Stimulated activated CD4-positive, alpha-beta T cell treated with anti-CD3 and anti-CD28 coated beads, Interleukin-4, amount 100 ng/mL, for 24 hours (primary cell): ENCODE data around the gene IL18RAP.
A peak's percentile ranks its signal among the peaks of the same experiment; 100 is the strongest.

ENCODE experiments used
- DNase-seq: peaks from one replicate; pipeline ENCODE4 v3.0.0-alpha.2; 2020

IL18RAP gene

GRCh38 chr2:102424754-102425153, 1.8 kb downstream of the IL18RAP start:
- no peak for DNase-seq

DNA sequence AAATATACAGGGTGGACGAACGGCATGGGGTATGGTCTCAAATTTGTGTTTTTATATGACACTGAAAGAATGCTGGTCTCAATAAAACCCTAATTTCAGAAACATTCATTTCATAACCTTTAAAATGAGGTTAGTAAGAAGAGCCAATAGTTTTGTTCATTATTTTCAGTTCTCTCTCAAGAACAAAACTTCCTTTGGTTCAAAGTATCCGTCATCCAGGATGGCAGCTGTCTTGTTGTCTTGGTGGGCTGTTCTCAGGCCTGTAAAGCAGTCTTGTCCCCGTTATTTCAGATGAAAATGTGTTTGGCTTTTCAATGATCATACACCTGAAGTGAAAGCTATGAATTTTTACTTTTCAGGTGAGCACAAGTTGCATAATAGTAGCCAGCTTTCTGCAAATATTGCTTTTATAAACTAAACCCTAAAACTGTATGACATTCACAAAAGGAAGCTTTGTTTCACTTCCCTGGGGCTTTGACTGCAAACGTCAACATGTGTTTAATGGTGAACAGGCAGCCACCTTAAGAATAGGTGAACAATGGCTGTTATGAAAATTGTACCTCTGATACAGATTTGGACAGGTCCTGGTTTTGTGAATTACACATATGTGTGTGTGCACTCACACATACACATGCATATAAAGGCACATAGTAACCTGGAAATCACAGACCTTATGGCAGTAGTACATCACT, 2.6 kb downstream of the IL18RAP start:
- DNase-seq, result no peak

DNA sequence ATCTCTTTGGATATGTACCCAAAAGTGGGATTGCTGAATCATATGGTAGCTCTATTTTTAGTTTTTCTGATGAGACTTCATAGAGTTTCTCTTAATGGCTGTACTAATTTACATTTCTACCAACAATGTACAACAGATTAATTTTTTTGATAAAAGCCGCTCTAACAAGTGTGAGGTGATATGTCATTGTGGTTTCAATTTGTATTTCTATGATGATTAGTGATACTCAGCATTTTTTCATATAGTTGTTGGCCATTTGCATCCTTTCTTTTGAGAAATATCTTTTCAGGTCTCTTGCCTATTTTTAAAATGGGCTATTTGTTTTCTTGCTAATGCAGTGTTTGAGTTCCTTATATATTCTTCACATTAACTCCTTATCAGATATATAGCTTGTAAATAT, 4.3 kb downstream of the IL18RAP start:
- no peak for DNase-seq

GRCh38 chr2:102428573-102428972, 5.6 kb downstream of the IL18RAP start:
- no peak for DNase-seq

DNA sequence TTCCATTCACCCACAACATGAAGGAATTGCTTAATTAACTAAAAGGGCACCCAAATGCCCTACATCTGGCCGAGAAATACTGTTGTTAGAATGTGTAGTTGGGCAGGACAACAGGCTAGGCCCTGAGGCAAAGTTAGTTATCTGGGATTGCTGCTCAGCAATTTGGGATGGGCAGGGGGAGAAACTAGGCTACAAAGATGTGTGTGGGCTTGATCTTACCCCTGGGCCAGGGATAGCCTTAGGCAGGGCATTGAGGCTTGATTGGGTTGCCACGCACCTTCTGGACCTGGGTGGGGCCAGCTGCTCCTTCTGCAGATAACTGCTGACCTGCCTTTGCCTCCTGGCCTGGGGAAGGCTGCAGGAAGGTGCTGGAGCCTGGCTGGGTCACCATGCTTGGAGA, 9.4 kb downstream of the IL18RAP start:
- DNase-seq, result no peak

DNA sequence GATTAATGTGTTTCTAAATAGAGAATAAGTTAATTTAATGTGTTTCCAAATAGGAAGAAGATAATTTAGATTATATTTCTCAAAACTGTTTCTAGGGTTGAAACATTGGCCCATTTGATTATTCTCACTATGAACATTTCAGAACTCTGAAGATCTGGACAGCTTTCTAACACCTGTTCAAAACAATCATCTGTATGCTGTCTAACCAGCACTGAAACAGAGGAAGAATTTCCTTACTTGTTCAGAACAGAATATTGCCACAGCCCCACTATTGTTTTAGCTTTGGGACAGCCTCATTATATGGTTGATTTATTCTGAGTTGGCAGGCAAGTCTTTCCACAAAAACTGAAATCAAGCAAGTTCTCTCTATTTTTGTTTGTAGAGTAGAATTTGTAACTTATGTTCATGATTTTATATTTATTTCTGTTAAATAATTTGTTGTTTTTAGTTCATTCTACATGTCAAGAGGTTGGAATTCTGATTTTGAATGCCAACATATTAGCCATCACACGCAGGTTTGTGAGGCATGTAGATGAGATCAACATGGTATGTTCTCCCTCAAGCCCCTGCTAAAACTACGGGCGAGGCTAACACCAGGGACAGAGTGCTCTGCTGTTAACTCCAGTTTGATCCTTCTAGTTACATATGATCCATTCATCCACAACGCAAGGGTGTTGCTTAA, 11.2 kb downstream of the IL18RAP start:
- no peak for DNase-seq

DNA sequence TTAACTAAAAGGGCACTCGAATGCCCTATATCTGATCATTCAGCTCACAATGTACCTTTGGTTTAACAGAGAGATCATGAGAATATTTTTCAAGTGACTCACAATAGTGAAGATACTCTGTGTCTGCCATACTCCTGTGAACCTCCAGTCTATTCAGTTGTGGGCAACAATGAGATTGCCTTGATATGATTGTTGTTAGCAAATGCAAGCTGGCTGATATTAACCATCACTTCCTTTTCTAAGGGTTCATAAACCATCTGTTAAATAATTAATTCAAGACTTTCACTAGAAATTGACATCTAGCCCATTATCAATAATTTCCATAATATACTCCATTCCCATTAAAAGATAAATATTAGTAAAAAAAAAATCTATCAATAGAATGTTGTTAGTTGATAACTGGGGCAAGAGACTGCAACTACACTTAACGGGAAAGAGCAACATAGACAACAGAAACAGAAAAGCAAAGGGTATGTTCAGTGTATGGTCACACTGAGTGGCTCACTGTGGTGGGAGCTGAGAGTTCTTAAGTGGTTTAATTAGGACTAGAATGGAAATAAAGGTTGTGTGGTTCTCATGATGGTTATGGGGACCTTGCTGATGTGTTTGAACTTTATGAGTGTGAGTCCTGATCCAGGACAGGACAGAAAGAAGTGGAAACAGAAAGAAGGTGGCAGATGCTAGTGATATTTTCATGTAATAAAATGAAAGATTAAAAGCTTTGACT, 11.9 kb downstream of the IL18RAP start:
- DNase-seq, result no peak

GRCh38 chr2:102435741-102436140, 12.8 kb downstream of the IL18RAP start:
- no peak for DNase-seq

- peak; percentile 27 for DNase-seq
Measured at GRCh38 chr2:102436323-102436722, 13.4 kb downstream of the IL18RAP start.

DNA sequence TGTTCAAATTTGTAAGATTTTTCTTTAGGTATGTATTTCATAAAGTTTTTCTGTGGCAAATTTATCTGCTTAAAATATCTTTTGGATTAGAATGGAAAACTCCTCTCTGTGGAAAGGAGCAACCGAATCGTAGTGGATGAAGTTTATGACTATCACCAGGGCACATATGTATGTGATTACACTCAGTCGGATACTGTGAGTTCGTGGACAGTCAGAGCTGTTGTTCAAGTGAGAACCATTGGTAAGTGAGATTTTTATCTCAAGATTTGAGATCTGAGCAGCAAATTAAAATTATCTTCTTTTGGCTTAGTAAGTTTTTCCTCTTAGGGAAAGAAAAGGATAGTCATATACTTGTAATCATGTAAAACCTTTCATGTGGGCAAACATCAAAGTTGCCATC, 14.2 kb downstream of the IL18RAP start:
- no peak for DNase-seq

GRCh38 chr2:102438111-102438510, 15.2 kb downstream of the IL18RAP start:
- DNase-seq, result no peak

GRCh38 chr2:102438578-102438977, 15.6 kb downstream of the IL18RAP start:
- no peak for DNase-seq

- no peak for DNase-seq
Measured at GRCh38 chr2:102439065-102439695, 16.2 kb downstream of the IL18RAP start.

- peak; percentile 64 for DNase-seq
Measured at GRCh38 chr2:102442967-102443828, 20.2 kb downstream of the IL18RAP start.

DNA sequence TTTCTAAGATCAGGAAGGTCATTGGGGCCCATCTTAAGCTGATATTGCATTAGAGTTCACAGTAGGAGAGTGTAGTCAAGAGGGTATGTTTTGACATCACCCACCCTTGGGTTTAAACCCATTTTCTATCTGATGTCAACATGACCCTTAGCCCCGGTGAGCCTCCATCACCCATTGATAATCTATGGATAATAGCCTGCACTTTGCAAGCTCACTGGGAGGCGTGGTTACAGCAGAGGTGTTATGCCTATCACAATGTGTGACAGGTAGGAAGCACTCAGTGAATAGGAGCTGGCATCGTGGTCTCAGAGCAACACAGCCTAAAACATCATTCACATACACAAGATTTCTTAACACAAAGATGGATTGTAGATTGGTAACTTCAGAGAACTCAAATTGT, 21.3 kb downstream of the IL18RAP start:
- DNase-seq, result no peak

- DNase-seq, result no peak
Measured at GRCh38 chr2:102446936-102447335, 24.0 kb downstream of the IL18RAP start.

GRCh38 chr2:102449370-102449974, 26.5 kb downstream of the IL18RAP start:
- DNase-seq, result peak; percentile 76

- no peak for DNase-seq
Measured at GRCh38 chr2:102451968-102452367, 29.0 kb downstream of the IL18RAP start.

- DNase-seq, result no peak
Measured at GRCh38 chr2:102453501-102453900, 30.5 kb downstream of the IL18RAP start.

GRCh38 chr2:102455061-102455670, 32.2 kb downstream of the IL18RAP start:
- DNase-seq, result no peak

DNA sequence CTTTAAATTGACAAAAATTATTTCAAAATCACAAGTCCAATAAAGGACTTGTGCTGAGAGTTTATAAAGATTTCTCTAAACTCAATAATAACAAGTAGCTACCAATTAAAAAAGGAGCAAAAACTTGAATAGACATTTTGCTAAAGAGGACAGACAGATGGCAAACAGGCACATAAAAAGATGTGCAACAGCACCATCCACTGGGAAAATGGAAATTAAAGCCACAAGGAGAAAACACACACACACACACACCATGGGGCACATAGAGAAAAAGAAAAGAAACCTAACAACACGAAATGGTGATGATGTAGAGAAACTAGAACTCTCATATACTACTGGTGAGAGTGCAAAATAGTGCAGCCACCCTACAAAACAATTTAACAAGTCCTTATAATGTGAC, 37.5 kb downstream of the IL18RAP start:
- DNase-seq, result no peak

DNA sequence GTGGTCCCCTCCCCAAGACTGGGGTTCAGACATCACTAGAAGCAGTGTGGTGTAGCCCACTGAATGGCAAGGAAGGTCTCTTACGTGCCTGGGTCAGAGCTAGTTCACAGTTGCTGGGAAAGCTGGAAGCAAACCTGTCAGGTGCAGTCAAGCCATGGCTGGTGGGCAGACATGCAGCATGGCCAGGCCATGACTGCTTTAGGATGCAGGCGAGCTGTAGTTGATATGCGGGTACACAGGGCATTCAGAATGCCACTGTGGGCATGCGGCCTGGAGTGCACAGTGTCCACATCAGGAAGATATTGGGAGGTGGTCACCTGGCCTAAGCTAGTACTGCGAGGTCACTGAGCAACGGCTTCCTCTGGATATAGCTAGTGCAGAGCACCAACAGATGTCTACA, 38.2 kb downstream of the IL18RAP start:
- DNase-seq, result no peak
